Astrocyte (in vitro differentiated cells and primary cell): ENCODE results near the gene SLN. TPM values are rescaled to one million over a fixed set of nuclear protein-coding genes. Genes with fewer than 3 reads are reported as not detected.

ENCODE experiments used
- DNase-seq: peaks from one replicate; pipeline ENCODE4 v3.0.0-alpha.2; 2010; ENCODE audit warnings: low read depth
- FAIRE-seq: peaks from 2 replicates; lab custom pipeline; 2011; peaks lifted over from hg19 to GRCh38; lab: Jason Lieb, UNC
- H2AFZ ChIP-seq: 2 replicates; pipeline ENCODE4 v1.6.0; 2012; ENCODE audit warnings: low read depth, low read length, inconsistent platforms
- H3K27ac ChIP-seq: 2 replicates; pipeline ENCODE4 v1.5.1; 2011; ENCODE audit warnings: low read depth, low read length, inconsistent platforms
- H3K27me3 ChIP-seq: 2 replicates; pipeline ENCODE4 v1.6.0; 2011; ENCODE audit warnings: low read length, inconsistent platforms; ENCODE audit not compliant: insufficient read depth
- H3K36me3 ChIP-seq: 2 replicates; pipeline ENCODE4 v1.5.1; 2011; ENCODE audit warnings: low read length, inconsistent platforms; ENCODE audit not compliant: insufficient read depth
- H3K4me1 ChIP-seq: 2 replicates; pipeline ENCODE4 v1.5.1; 2011; ENCODE audit warnings: low read length, inconsistent platforms; ENCODE audit not compliant: insufficient read depth
- H3K4me2 ChIP-seq: 2 replicates; pipeline ENCODE4 v1.6.0; 2012; ENCODE audit warnings: low read length, inconsistent platforms
- H3K4me3 ChIP-seq: 2 replicates; pipeline ENCODE4 v1.5.1; 2011; ENCODE audit warnings: low read depth, mild to moderate bottlenecking, low read length, inconsistent platforms; ENCODE audit not compliant: insufficient read depth
- H3K79me2 ChIP-seq: 2 replicates; pipeline ENCODE4 v1.6.0; 2012; ENCODE audit warnings: mild to moderate bottlenecking, low read length, inconsistent platforms; ENCODE audit not compliant: insufficient read depth
- H3K9ac ChIP-seq: 2 replicates; pipeline ENCODE4 v1.6.0; 2012; ENCODE audit warnings: mild to moderate bottlenecking, low read length, inconsistent platforms
- H3K9me3 ChIP-seq: 2 replicates; pipeline ENCODE4 v1.5.1; 2012; ENCODE audit warnings: low read depth, mild to moderate bottlenecking, low read length, inconsistent platforms; ENCODE audit not compliant: insufficient read depth
- H4K20me1 ChIP-seq: 2 replicates; pipeline ENCODE4 v1.6.0; 2012; ENCODE audit warnings: low read length, inconsistent platforms; ENCODE audit not compliant: insufficient read depth
- H3K27ac Mint-ChIP-seq: one replicate; pipeline ENCODE4 v1.8.0; 2021; ENCODE audit warnings: mild to moderate bottlenecking, mixed read lengths; ENCODE audit not compliant: unreplicated experiment
- H3K27me3 Mint-ChIP-seq: one replicate; pipeline ENCODE4 v1.8.0; 2021; ENCODE audit warnings: low read depth, mixed read lengths; ENCODE audit not compliant: unreplicated experiment
- H3K36me3 Mint-ChIP-seq: one replicate; pipeline ENCODE4 v1.8.0; 2021; ENCODE audit warnings: low read depth, mixed read lengths; ENCODE audit not compliant: unreplicated experiment
- H3K4me1 Mint-ChIP-seq: one replicate; pipeline ENCODE4 v1.8.0; 2021; ENCODE audit warnings: low read depth, mixed read lengths; ENCODE audit not compliant: unreplicated experiment
- H3K4me3 Mint-ChIP-seq: one replicate; pipeline ENCODE4 v1.8.0; 2021; ENCODE audit warnings: mild to moderate bottlenecking, moderate library complexity, mixed read lengths; ENCODE audit not compliant: unreplicated experiment
- H3K9me3 Mint-ChIP-seq: one replicate; pipeline ENCODE4 v1.8.0; 2021; ENCODE audit warnings: mild to moderate bottlenecking, mixed read lengths; ENCODE audit not compliant: unreplicated experiment
- CTCF ChIP-seq: IDR thresholded peaks from 2 replicates; pipeline ENCODE4 v1.5.1; 2011; ENCODE audit warnings: low read depth, mild to moderate bottlenecking, inconsistent platforms, low read length, moderate library complexity; ENCODE audit not compliant: insufficient read depth
- EZH2 ChIP-seq: IDR thresholded peaks from 2 replicates; pipeline ENCODE4 v1.6.1; 2012; ENCODE audit warnings: mild to moderate bottlenecking, low read length, inconsistent platforms; ENCODE audit not compliant: insufficient read depth
- total RNA-seq: library from RNA; stranded (reverse); gene quantifications from 2 replicates; pipeline ENCODE4 v1.2.1, GENCODE V29; 2021

Gene SLN
- total RNA-seq, 1 donor from 2014 or later: 4.9 TPM

- H3K4me2 ChIP-seq: no peak overlapping the region
- H3K27ac ChIP-seq: no peak overlapping the region
- H3K9ac ChIP-seq: no peak overlapping the region
- H3K9me3 ChIP-seq: no peaks in the 10 kb centered on the region
- no peaks in the 10 kb centered on the region for H3K4me1 ChIP-seq
- H3K27me3 ChIP-seq: no peaks in the 10 kb centered on the region
- no peaks in the 10 kb centered on the region for H3K27me3 Mint-ChIP-seq
- no peak overlapping the region for H3K4me3 ChIP-seq
- H2AFZ ChIP-seq: no peak overlapping the region
- FAIRE-seq (no peak), DNase-seq (no peak)
- H3K4me3 Mint-ChIP-seq: no peak overlapping the region
- no peaks in the 10 kb centered on the region for H3K36me3 ChIP-seq
- no peaks in the 10 kb centered on the region for H3K4me1 Mint-ChIP-seq
- no peak overlapping the region for H3K27ac Mint-ChIP-seq
- no peaks in the 10 kb centered on the region for H3K36me3 Mint-ChIP-seq
- H3K9me3 Mint-ChIP-seq: no peaks in the 10 kb centered on the region
- H4K20me1 ChIP-seq: no peaks in the 10 kb centered on the region
- TF ChIP-seq EZH2 (no peak), CTCF (no peak)
- no peaks in the 10 kb centered on the region for H3K79me2 ChIP-seq
Observed at GRCh38 chr11:107732689-107733051, 20.8 kb upstream of the SLN start.

GRCh38 chr11:107731941-107732688 lies 20.3 kb upstream of the SLN start:
- no peak for FAIRE-seq

More at GRCh38 chr11:107731941-107732688, 20.3 kb upstream of the SLN start:
- H3K79me2 ChIP-seq: no peaks in the 10 kb centered on the region
- no peaks in the 10 kb centered on the region for H3K36me3 Mint-ChIP-seq
- H3K4me3 Mint-ChIP-seq: no peak overlapping the region
- H3K9me3 ChIP-seq: no peaks in the 10 kb centered on the region
- H2AFZ ChIP-seq: no peak overlapping the region
- no peaks in the 10 kb centered on the region for H4K20me1 ChIP-seq
- H3K36me3 ChIP-seq: no peaks in the 10 kb centered on the region
- H3K27ac Mint-ChIP-seq: no peak overlapping the region
- H3K27me3 ChIP-seq: no peaks in the 10 kb centered on the region
- TF ChIP-seq CTCF: no peak
- no peak for TF ChIP-seq EZH2
- no peak for DNase-seq
- no peak overlapping the region for H3K9ac ChIP-seq
- no peaks in the 10 kb centered on the region for H3K9me3 Mint-ChIP-seq
- no peak overlapping the region for H3K4me3 ChIP-seq
- no peaks in the 10 kb centered on the region for H3K4me1 Mint-ChIP-seq
- no peak overlapping the region for H3K4me2 ChIP-seq
- H3K4me1 ChIP-seq: no peaks in the 10 kb centered on the region
- no peaks in the 10 kb centered on the region for H3K27me3 Mint-ChIP-seq
- no peak overlapping the region for H3K27ac ChIP-seq
